Testis (tissue), 3 donors: ENCODE measurements around the gene CCDC191. TPM values are rescaled to one million over a fixed set of nuclear protein-coding genes. Genes with fewer than 3 reads are reported as not detected.

Experiments
- DNase-seq: peaks from one replicate; pipeline ENCODE4 v3.0.0-alpha.2; 2019
- H3K27ac ChIP-seq, 2 donors: fragments of 200-600 bp; sonication (generic); one replicate each; pipeline ENCODE4 v1.5.1; 2019
- H3K27me3 ChIP-seq: fragments of 200-600 bp; sonication (generic); one replicate; pipeline ENCODE4 v1.5.1; 2019
- H3K36me3 ChIP-seq: fragments of 200-600 bp; sonication (generic); one replicate; pipeline ENCODE4 v1.5.1; 2017; ENCODE audit warnings: low read depth; ENCODE audit errors: missing control alignments
- H3K4me1 ChIP-seq: fragments of 200-600 bp; sonication (generic); one replicate; pipeline ENCODE4 v1.5.1; 2019
- H3K4me3 ChIP-seq, 2 donors: fragments of 200-600 bp; sonication (generic); one replicate each; pipeline ENCODE4 v1.5.1; 2017 to 2019
- H3K9me3 ChIP-seq: fragments of 200-600 bp; sonication (generic); one replicate; pipeline ENCODE4 v1.5.1; 2017
- CTCF ChIP-seq, 3 experiments: fragments of 450-650 bp in 2 of 3; fragments of 200-600 bp in 1 of 3; sonication (generic) in 1 of 3; IDR thresholded peaks; one replicate each; pipeline ENCODE4 v1.5.1; 2016 to 2019; ENCODE audit warnings: antibody characterized with exemption in 3 of 3, mild to moderate bottlenecking in 2 of 3, moderate library complexity in 1 of 3
- POLR2A ChIP-seq: fragments of 450-650 bp; IDR thresholded peaks from one replicate; pipeline ENCODE4 v1.6.1; 2017; ENCODE audit warnings: antibody characterized with exemption, mild to moderate bottlenecking, moderate library complexity
- WGBS, 2 donors: methylation state at CpG; one replicate each; pipeline ENCODE4 v1.1.5; 2018; 5-methylcytosine and 5-hydroxymethylcytosine counted together
- intact Hi-C: fragments of 100-400 bp; cut with DNase I; formaldehyde crosslinking; loops from one replicate; pipeline ENCODE4 v1.15.1; 2023; ENCODE audit warnings: low total_unique reads
- polyA plus RNA-seq: library from polyadenylated mRNA; stranded (reverse); fragments of 350-450 nt; fragmentation: Illumina TruSeq; extraction: RNeasy Lipid Tissue Mini Kit (QIAGEN cat#74804); gene quantifications from one replicate; pipeline ENCODE4 v1.2.3, GENCODE V29; 2014; ENCODE audit warnings: low read depth, low replicate concordance; ENCODE audit not compliant: insufficient read depth
- total RNA-seq, 2 donors: library from RNA; depleted of rRNA; stranded (reverse); fragments of >200 nt; gene quantifications; one replicate each; pipeline ENCODE4 v1.2.3, GENCODE V29; 2016

Gene CCDC191
- total and polyA plus RNA-seq, 3 donors from 2014 or later, result 13.9 to 22.5 (median 14.2) TPM

- 75 to 83% methylated on average over 2 of the region's 2 CpGs for WGBS, 2 donors
- H3K4me1 ChIP-seq, result no peaks in the 10 kb centered on the region
- no peaks in the 10 kb centered on the region for H3K36me3 ChIP-seq
- no peak for DNase-seq
- no peaks in the 10 kb centered on the region for H3K9me3 ChIP-seq
- no peak for TF ChIP-seq POLR2A
- no peak for TF ChIP-seq CTCF (IDR thresholded peaks at IDR 0.05)
- H3K27me3 ChIP-seq, result no peaks in the 10 kb centered on the region
- H3K4me3 ChIP-seq, result no peak overlapping the region
- intact Hi-C loops, result no loop called here
- no peak overlapping the region for H3K27ac ChIP-seq
Observed at GRCh38 chr3:114026331-114026730, 30.0 kb downstream of the CCDC191 start.

GRCh38 chr3:114025451-114025850 lies 30.9 kb downstream of the CCDC191 start:
- Histone ChIP-seq H3K27ac (no peak overlapping the region), H3K4me3 (no peak overlapping the region), H3K36me3 (no peaks in the 10 kb centered on the region), H3K27me3 (no peaks in the 10 kb centered on the region), H3K9me3 (no peaks in the 10 kb centered on the region), H3K4me1 (no peaks in the 10 kb centered on the region)
- TF ChIP-seq CTCF (IDR thresholded peaks at IDR 0.05) (no peak), POLR2A (no peak)
- WGBS, 2 donors, result 68 to 83% methylated on average over 2 of the region's 2 CpGs
- DNase-seq, result no peak
- intact Hi-C loops, result no loop called here

GRCh38 chr3:114022145-114022802 lies 34.1 kb downstream of the CCDC191 start:
- 85% methylated on average over 4 of the region's 4 CpGs for WGBS, 2 donors
- TF ChIP-seq POLR2A (no peak), CTCF (IDR thresholded peaks at IDR 0.05) (no peak)
- Histone ChIP-seq H3K4me1 (no peaks in the 10 kb centered on the region), H3K9me3 (no peaks in the 10 kb centered on the region), H3K27ac (no peak overlapping the region), H3K4me3 (no peak overlapping the region), H3K36me3 (no peaks in the 10 kb centered on the region), H3K27me3 (no peaks in the 10 kb centered on the region)
- intact Hi-C loops, result no loop called here
- DNase-seq, result no peak

- WGBS, 2 donors, result 90 to 94% methylated on average over 2 of the region's 2 CpGs
- H3K4me3 ChIP-seq, result no peak overlapping the region
- TF ChIP-seq CTCF (IDR thresholded peaks at IDR 0.05), result no peak
- no peak for TF ChIP-seq POLR2A
- H3K4me1 ChIP-seq, result no peaks in the 10 kb centered on the region
- H3K9me3 ChIP-seq, result no peaks in the 10 kb centered on the region
- no peak overlapping the region for H3K27ac ChIP-seq
- H3K27me3 ChIP-seq, result no peaks in the 10 kb centered on the region
- no peaks in the 10 kb centered on the region for H3K36me3 ChIP-seq
- intact Hi-C loops, result no loop called here
- no peak for DNase-seq
Observed at GRCh38 chr3:114020907-114021306, 35.4 kb downstream of the CCDC191 start.

- H3K27me3 ChIP-seq, result no peaks in the 10 kb centered on the region
- H3K36me3 ChIP-seq, result no peaks in the 10 kb centered on the region
- no peaks in the 10 kb centered on the region for H3K9me3 ChIP-seq
- no peaks in the 10 kb centered on the region for H3K4me1 ChIP-seq
- 88 to 90% methylated on average over 2 of the region's 2 CpGs for WGBS, 2 donors
- TF ChIP-seq CTCF (IDR thresholded peaks at IDR 0.05) (no peak), POLR2A (no peak)
- no peak overlapping the region for H3K27ac ChIP-seq
- DNase-seq, result no peak
- no peak overlapping the region for H3K4me3 ChIP-seq
- intact Hi-C loops, result no loop called here
Observed at GRCh38 chr3:114019486-114019885, 36.8 kb downstream of the CCDC191 start.
